Measurements from ENCODE around the gene ARVCF. TPM values are rescaled to one million over a fixed set of nuclear protein-coding genes. Genes with fewer than 3 reads are reported as not detected.
A peak's percentile ranks its signal among the peaks of the same experiment; 100 is the strongest.

ARVCF gene
- total and polyA plus RNA-seq, 9 of the 15 experiments (the other 6 are each of a cell fraction or from before 2014, with no cell fraction given), result 0.03 to 97.4 (median 15.6) TPM

GRCh38 chr22:19993926-19994325 lies 22.7 kb downstream of the ARVCF start (continued):
- TF ChIP-seq RERE (CRISPR knock-in tag; IDR thresholded peaks at IDR 0.05; ENCODE audit: borderline replicate concordance) (no peak), RBM14 (IDR thresholded peaks at IDR 0.05; ENCODE audit: borderline replicate concordance, insufficient read depth, low read depth, low read length) (no peak), RAD21 (CRISPR knock-in tag; conservative IDR thresholded peaks at IDR 0.05 in 1 of 2, IDR thresholded peaks at IDR 0.05 in 1 of 2) (no peak), E2F3 (CRISPR knock-in tag; IDR thresholded peaks at IDR 0.05) (no peak), FOXK2 (conservative IDR thresholded peaks at IDR 0.05 in 1 of 2, IDR thresholded peaks at IDR 0.05 in 1 of 2; ENCODE audit: low read depth in 2 of 2) (peak in 1 of 2 experiments; percentile 17; a peak in 1 of 4 replicates), ZNF3 (CRISPR knock-in tag; IDR thresholded peaks at IDR 0.05) (no peak), CEBPZ (IDR thresholded peaks at IDR 0.05; ENCODE audit: borderline replicate concordance, low read depth, low read length) (no peak), MYNN (IDR thresholded peaks at IDR 0.05) (no peak), MYNN (CRISPR knock-in tag; IDR thresholded peaks at IDR 0.05) (no peak), PCBP1 (IDR thresholded peaks at IDR 0.05; ENCODE audit: low read depth, low read length, poor library complexity, severe bottlenecking) (no peak), CREB1 (IDR thresholded peaks at IDR 0.05) (no peak), CREB1 (CRISPR knock-in tag; IDR thresholded peaks at IDR 0.05) (no peak), ZNF511 (CRISPR knock-in tag; IDR thresholded peaks at IDR 0.05) (no peak), TBL1XR1 (IDR thresholded peaks at IDR 0.05; ENCODE audit: low read length in 2 of 2) (no peak), ZNF280A (IDR thresholded peaks at IDR 0.05; ENCODE audit: low read depth, partially characterized antibody) (peak; percentile 19), ZNF707 (CRISPR knock-in tag; conservative IDR thresholded peaks at IDR 0.05) (no peak), EHMT2 (IDR thresholded peaks at IDR 0.05) (peak; percentile 60; the same call in 1 of the 2 replicates)

Measured in K562 (cell line).